T follicular helper cell (primary cell): ENCODE measurements around the gene SEL1L.
"Not testable (repeated sequence)": the region's sequence is repeated elsewhere in the genome, so short reads cannot be mapped to it uniquely, and the experiment has no call there.

Experiments
- DNase-seq: peaks from one replicate; pipeline ENCODE4 v3.0.0-alpha.2; 2020; ENCODE audit warnings: low read depth

Gene SEL1L

DNA sequence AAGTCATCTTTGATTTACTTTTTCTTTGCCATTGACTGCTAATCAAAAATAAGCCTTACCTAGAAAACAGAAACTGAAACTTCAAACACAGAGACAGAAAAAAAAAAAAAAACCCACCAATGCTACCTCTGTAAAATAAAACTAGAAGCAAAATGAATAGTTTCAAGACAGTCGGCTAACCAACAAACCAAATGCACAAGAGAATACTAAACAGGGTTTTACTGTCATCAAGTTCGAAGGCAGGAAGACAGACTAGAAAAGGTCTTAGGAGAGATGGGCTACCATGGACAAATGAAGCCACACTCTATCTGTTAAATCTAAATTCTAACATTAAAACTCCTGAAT lies 59.5 kb downstream of the SEL1L start:
- no peak for DNase-seq

DNA sequence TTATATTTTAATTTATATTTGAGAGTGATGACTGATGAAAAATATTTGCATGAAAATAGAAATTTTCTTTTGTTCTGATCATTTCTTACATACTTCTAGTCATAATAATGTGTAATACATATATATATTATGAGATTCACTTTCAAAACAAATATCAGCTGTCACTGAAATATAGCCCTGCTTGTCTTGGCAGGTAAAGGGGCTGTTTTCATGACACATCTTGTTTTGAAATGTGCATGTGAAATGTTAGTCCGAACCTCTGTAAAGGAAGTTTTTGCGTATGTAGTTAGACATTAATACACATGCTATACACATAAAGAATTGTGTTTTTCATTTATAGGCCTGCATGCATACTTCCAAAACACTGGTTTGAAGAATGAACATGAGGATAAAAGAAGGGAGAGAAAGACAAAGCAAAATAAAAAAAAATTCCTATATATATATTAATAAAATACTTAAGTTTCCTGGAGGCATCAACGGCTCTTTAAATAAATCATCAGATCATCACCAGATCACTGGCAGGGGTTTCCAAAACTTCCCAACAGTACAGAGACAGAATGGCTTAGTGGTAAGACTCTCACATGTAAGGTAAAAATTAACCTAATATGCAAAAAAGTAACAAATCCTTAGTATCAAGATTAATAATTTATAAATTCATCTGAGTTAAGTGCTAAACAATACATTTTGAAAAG lies 60.1 kb downstream of the SEL1L start:
- no peak for DNase-seq

DNA sequence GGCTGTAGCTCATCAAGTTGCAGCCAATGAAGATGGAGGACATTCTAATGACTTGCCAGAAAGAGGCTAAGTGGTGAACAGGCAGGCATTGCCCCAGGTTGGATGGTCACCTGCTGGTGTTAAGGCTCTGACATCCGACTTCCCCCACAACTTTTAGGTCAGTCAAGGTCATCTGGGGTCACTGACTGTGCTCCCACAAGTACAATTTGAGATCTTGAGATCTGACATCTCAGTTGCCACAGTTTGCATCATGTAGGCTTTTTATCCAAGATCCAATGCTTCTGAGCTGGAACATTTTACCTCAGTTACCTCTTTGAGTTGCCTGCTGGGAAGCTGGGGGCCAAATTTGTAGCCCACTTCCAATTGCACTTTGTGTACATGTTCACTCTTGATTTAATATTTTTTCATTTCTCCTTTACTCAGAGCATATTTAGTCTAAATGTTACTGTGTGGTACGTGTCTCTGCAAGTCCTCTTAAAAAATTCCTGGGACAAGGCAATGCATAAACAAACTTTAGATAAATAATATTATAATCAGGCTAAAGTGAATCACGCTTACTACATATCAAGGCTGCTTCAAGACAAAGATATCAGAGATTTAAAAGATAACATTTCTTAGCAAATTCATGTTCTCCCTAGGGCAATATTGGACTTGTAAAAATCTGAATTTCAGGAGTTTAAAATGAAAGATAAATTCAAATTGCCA lies 61.4 kb downstream of the SEL1L start:
- no peak for DNase-seq

DNA sequence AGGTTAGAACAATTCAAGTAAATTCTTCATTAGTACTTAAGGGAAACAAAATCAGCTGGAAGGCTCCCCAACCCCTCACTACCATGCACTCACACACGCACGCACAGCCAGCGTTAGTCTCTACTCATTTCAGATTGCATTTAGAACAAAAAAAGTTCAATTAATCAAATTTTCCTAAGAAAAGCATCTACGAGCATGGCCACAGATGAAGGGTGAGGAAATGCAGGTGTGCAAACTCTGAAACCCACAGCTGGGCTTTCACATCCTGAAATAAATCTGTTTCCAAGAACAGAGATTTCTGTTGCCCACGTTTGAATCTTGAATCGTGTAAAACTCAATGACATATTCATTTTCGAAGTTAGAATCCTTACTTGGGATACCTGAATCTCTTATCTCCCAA lies 62.6 kb downstream of the SEL1L start:
- DNase-seq: no peak

DNA sequence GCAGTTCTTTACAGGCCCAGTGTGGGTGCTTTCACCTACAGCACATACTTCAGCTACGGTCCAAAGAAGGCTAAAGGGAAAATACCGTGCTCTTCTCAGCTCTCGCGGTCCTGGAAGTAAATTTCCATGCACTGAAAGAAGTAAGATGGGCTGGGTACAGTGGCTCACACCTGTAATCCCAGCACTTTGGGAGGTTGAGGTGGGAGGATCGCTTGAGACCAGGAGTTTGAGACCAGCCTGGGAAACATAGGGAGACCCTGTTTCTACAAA lies 63.2 kb downstream of the SEL1L start:
- DNase-seq: not testable (repeated sequence)

DNA sequence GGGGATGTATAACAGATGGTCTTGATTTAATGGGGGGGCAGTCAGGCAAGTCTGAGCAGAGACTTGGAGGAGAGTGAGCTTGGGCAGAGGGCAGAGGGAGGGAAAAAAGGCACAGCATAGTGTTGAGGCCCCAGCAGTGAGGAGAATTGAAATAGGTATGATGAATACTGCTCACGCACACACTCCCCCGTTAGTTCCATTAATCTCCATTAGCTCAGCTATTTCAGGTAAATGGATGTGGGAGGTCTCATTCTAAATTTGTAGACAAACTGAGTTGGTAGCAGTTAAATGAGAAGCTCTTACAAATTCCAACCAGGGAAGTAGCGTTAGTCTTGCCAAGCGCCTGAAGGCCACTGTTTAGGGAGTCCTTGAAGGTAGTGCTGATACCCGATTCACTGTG lies 66.8 kb downstream of the SEL1L start:
- no peak for DNase-seq

DNA sequence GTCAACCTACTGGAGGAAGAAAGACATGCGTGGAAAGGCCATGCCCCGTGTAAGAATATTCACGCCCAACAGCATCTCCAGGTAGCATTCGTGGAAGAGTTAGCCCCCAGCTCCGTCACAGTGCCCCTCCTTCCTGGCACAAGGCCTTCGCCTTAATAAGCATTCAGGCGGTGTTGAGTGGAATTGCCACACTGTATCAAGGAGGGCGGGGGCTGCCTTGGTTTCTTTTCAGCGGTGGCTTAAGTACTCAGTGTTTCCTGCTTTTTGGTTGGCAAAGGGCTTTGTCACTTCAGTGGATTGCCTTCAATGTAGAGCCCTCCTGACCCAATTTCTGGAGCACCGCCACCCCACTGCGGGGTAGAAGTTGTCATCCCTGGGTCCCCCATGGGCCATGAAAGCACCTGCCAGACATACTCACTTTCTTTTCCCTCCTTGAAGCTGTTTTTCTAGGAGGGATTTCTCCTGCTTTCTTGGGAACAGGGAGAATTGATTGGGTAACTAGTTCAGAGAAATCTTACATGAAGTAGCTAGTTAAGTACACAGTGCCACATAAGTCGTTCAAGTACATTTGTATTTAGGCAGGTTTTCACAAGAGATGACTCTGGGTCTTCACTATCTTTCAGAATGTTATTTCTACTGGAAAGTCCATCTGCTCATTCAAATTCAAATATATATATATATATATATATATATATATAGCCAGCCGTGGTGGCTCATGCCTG lies 68.0 kb downstream of the SEL1L start:
- DNase-seq: no peak

DNA sequence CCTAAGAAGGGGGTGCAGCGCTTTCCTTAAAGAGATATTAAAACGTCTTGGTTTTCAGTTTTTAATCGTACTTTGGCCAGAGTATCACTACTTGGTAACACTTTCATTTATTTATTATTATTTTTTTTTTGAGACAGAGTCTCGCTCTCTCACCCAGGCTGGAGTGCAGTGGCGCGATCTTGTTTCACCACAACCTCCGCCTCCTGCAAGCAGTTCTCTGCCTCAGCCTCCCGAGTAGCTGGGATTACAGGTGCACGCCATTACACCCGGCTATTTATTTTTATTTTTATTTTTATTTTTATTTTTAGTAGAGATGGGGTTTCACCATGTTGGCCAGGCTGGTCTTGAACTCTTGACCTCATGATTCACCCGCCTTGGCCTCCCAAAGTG lies 68.7 kb downstream of the SEL1L start:
- not testable (repeated sequence) for DNase-seq

DNA sequence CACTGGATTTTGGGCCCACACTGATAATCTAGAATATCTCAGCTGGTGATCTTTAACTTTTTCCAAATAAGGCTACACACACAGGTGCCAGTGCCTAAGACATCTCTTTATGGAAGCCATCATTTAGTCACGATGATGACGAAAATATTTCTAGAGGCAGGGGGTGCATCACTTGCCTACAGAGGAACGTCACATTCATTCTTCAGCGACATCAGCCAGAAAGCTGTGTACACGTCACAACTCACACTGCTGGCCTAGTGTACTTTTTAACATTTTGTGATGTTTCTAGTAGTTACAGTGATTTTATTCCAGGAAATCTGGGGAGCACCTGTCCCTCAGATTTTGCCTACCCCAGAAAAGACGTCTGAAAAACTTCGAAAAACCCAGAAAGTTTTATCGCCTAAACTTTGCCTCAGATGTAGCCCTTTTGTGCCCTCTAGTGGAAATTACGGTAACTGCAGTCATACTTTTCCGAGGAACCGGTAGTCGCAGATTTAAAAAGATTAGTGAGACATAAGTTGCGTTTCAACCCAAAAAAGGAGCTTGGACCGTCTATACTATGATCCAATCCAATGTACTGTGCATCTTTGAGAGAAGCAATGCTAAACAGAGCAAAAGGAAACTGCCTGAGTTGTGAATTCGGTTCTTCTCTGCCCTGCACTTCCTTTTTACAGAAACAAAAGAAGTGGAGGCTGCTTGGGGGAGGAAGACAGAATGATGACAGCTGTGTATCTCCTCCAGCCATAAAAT lies 69.2 kb downstream of the SEL1L start:
- peak; percentile 38 for DNase-seq

DNA sequence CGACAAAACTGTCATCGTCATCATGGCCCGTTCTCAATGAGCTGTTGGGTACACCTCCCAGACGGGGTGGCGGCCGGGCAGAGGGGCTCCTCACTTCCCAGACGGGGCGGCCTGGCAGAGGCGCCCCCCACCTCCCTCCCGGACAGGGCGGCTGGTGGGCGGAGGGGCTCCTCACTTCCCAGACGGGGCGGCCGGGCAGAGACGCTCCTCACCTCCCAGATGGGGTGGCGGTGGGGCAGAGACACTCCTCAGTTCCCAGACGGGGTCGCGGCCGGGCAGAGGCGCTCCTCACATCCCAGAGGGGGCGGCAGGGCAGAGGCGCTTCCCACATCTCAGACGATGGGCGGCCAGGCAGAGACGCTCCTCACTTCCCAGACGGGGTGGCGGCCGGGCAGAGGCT lies 71.3 kb downstream of the SEL1L start:
- DNase-seq: not testable (repeated sequence)

DNA sequence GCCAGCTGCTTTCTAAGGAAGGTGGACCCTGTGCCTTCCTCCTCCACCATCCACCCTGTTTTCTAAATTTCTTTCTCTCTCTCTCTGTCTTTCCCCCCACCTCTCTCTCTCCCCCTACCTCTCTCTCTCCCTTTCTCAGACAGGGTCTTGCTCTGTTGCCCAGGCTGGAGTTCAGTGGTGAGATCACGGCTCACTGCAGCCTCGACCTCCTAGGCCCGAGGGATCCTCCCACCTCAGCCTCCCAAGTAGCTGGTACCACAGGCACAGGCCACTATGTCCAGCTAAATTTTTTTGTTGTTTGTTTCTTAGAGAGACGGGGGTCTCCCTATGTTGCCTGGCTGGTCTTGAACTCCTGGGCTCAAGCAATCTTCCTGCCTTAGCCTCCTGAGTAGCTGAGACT lies 73.7 kb downstream of the SEL1L start:
- DNase-seq: no peak

DNA sequence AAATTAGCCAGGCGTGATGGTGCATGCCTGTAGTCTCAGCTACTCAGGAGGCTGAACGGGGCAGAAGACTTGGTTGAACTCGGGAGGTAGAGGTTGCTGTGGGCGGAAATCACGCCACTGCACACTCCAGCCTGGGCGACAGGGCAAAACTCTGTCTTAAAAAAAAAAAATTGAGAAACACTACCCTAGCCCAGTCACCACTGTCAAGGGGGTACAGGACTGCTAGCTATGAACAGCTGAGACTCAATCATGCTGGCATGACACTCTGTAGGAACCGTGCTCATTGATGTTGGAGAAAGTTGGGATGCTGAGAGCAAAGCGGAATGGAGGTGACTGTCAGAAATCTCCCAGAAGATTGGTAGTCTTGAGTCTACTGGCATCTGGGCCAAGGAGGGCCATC lies 75.3 kb downstream of the SEL1L start:
- no peak for DNase-seq

DNA sequence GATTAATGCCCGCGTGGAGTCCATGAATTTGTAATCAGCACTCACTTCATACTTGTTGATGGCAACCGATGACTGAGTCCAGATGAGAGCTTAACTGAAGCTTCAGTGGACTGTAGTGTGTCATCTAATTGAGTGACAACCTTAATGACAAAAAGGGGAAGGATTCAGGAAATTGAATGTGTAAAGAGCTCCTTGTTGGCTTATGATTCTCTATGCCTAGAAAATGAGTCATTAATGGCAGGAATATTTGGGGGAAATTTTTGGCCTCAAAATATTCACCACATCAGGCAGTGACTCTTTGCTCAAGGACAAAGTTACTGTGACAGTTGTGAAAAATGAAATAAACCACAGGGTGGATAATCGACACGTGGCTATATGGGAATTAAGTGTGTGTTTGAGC lies 78.3 kb downstream of the SEL1L start:
- DNase-seq: no peak

DNA sequence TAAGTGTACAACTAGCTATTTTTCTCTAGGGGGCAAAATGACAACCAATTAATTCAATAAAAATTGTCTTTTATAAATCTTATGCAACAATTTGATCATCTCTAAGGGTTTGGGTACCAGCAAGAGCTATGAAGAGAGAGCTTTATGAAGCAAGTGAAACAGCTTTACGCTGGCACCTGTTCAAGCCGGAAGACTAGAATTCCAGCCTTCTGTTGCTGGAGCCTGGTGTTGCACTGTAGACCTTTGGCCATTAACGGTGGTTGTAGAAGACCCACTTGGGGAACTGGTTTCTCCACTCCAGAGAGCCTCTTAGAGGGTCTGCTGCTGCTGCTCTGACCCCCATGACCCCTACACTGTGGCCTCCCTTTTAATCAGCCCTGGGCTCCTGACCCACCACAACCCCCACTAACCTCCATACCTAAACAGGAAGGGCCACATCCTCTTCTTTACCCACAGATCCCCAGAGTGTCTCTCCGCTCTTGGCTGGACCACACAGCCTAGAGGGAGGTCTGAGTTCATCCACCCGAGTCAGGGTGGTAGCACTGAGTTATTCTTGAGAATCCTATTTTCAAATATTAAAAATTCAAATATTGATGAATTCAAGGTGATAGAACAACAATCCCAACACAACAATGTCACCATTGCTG lies 79.0 kb downstream of the SEL1L start:
- no peak for DNase-seq

DNA sequence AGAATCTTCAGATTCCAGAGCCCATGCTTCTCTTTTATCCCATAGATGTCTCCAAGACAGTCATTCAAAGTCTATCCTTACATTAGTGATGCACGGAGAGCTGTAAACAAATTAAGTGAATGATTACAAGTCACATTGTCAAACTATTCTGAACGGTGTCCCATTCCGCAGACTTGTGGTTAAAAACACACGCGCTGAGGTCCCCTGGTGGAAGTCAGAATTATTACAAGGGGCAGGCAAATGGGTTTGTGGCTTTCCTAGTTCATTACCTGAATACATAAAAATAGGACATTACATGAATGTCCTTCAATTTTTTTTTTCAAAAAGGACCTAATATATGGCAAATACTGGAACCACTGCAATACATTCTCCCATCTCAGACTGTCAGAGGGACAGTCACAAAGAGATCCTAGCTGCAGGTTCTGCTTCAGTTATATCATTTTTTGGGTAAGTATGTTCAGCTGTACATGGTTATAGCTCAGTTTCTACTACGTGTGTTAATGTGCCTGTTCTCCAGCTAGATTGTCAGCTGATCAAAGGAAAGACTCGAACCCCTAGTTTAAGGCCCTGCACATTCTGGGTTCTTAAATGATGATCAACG lies 80.4 kb downstream of the SEL1L start:
- no peak for DNase-seq

DNA sequence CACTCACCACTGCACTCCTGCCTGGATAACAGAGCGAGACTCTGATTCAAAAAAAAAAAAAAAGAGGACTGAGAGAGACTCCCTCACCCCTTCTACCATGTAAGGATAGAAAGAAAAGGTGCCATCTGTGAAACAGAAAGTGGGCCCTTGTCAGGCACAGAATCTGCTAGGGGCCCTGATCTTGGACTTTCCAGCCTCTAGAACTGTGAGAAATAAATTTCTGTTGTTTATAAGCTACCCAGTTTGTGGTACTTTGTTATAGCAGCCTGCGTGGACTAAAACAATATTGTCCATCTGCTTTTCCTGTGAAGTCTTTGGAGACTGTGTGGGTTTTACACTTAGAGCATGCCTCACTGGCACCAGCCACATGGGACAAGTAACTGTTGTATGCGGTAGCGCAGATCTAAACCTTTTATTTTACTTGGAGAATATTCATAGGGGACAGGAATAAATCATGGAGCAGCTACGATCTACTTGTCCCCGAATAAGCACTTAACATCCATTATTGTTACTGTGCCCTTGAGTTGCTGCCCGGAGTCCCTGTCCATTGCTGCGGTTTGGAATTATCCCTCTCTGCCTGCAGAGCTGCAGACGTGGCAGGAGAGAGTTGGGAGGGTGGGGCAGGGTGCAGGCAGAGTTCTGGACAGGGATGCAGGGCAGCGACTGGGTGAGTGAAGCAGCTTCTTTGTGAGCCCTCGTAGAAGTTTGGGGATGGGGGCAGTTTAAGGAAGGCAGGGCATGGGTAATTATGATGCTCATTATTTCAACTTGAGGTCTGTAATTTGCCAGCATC lies 81.1 kb downstream of the SEL1L start:
- no peak for DNase-seq

DNA sequence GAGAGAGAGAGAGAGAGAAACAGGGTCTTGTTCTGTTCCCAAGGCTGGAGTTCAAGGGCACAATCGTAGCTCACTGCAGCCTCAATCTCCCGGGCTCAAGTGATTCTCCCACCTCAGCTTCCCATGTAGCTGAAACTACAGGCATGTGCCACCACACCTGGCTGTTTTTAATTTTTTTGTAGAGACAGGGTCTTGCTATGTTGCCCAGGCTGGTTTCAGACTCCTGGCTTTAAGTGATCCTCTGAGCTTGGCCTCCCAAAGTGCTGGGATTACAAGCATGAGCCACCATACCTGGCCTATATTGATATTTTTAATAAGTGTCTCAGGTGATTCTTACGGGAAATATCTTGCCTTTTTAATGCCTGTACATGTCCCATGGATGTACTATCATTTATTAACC lies 82.7 kb downstream of the SEL1L start:
- DNase-seq: no peak

DNA sequence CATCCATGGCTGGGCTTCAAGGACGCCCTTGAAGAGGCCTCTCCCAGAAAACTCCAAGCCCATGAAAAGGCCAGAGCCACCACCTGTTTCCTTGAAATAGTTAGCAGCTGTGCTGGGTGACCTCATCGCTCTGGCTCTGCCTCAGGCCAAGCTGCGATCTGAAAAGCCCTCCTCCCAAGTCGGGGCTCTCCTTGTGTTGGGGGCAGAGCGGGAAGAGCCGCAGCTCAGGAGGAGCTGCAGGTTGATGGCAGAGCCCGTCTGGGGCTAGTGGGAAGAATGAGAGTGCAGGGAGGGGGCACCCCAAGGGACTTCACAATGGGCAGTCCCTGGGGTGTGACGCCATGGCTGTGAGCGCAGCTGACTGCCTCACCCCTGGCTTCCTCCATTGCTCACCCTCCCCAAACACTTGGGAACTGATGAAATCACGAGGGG lies 83.5 kb downstream of the SEL1L start:
- no peak for DNase-seq

DNA sequence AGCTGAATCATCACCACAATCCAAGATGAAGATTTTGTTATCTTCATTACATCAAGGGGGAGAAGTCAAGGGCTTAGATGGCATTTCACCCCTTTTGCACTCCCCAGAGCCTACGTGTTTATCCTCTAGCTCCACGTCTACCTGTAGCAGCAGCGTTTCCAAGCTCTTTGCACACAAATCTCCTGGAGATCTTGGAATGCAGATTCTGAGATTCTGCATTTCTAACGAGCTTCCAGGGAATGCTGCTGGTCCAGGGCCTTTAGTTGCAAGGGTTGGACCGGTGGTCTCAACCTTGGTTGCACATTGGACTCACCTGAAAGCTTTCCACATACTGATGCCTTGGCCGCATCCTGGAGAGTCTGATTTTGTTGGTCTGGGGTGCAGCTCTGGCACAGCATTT lies 84.1 kb downstream of the SEL1L start:
- DNase-seq: no peak

DNA sequence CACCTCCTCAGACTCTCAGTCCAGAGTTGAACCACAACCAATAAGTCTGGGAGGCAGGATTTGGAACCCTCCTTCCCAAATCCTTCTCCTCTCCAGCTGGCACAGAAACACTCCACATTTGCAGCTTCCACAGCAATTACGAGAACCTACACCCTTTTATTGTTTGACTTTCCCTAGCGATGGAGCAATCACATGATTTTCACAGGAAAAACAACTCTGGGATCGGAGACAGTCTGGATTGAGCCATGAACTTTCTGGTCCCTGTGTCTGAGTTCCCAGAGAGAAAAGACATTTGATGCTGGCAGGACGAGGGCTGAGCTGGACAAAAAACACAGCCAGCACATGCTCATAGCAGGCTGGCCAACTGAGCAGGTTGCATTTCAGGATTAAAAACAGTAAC lies 84.5 kb downstream of the SEL1L start:
- DNase-seq: no peak
